SU-DHL-6 (cell line): ENCODE results near the gene ATP8A1.

ENCODE experiments used
- H2AFZ ChIP-seq: fragments of 200-600 bp; sonication (generic); 2 replicates; pipeline ENCODE4 v1.6.1; 2014; ENCODE audit warnings: low read depth, mild to moderate bottlenecking, moderate library complexity, mixed read lengths, antibody characterized with exemption, low read length; ENCODE audit not compliant: severe bottlenecking
- H3F3A ChIP-seq: fragments of 200-600 bp; shearing (Covaris generic); 2 replicates; pipeline ENCODE4 v1.6.0; 2016; ENCODE audit warnings: antibody characterized with exemption, mild to moderate bottlenecking; ENCODE audit not compliant: insufficient read depth
- H3K27ac ChIP-seq: fragments of 200-600 bp; sonication (generic); 2 replicates; pipeline ENCODE4 v1.5.1; 2016; ENCODE audit warnings: low read depth, mild to moderate bottlenecking, low read length, moderate library complexity, mixed read lengths
- H3K27me3 ChIP-seq: fragments of 200-600 bp; sonication (generic), shearing (Covaris generic); 2 replicates; pipeline ENCODE4 v1.6.0; 2014; ENCODE audit warnings: mild to moderate bottlenecking, low read length
- H3K36me3 ChIP-seq: fragments of 200-600 bp; sonication (generic); 2 replicates; pipeline ENCODE4 v1.6.1; 2014; ENCODE audit warnings: mild to moderate bottlenecking, low read length, mixed read lengths
- H3K4me2 ChIP-seq: fragments of 300-600, 200-600 bp; shearing (Covaris generic), sonication (generic); 2 replicates; pipeline ENCODE4 v1.6.0; 2014; ENCODE audit warnings: low read length, low read depth, mild to moderate bottlenecking; ENCODE audit not compliant: poor library complexity, severe bottlenecking
- H3K4me3 ChIP-seq: fragments of 200-600 bp; sonication (generic); 2 replicates; pipeline ENCODE4 v1.5.1; 2014; ENCODE audit warnings: antibody characterized with exemption, low read length, mild to moderate bottlenecking, mixed read lengths; ENCODE audit not compliant: insufficient read depth, poor library complexity, severe bottlenecking
- H3K79me2 ChIP-seq: fragments of 200-600 bp; sonication (generic); 2 replicates; pipeline ENCODE4 v1.6.1; 2014; ENCODE audit warnings: mild to moderate bottlenecking, low read length, moderate library complexity; ENCODE audit not compliant: insufficient read depth
- H3K9ac ChIP-seq: fragments of 200-600 bp; sonication (generic); 2 replicates; pipeline ENCODE4 v1.7.0; 2014; ENCODE audit warnings: mild to moderate bottlenecking, low read length
- H3K9me2 ChIP-seq: fragments of 200-600 bp; sonication (generic); replicated peaks from 2 replicates; pipeline ENCODE4 v1.6.1; 2014; ENCODE audit warnings: low read length; ENCODE audit not compliant: insufficient read depth
- H3K9me3 ChIP-seq: fragments of 200-600 bp; sonication (generic); 2 replicates; pipeline ENCODE4 v1.6.1; 2014; ENCODE audit warnings: low read length, mixed read lengths; ENCODE audit not compliant: insufficient read depth
- H4K20me1 ChIP-seq: fragments of 200-600 bp; sonication (generic); 2 replicates; pipeline ENCODE4 v1.6.1; 2014; ENCODE audit warnings: low read depth, mild to moderate bottlenecking, antibody characterized with exemption, low read length, moderate library complexity, mixed read lengths
- CTCF ChIP-seq: fragments of 200-600 bp; sonication (generic); IDR thresholded peaks from one replicate; pipeline ENCODE4 v1.5.1; 2017; ENCODE audit warnings: antibody characterized with exemption, mild to moderate bottlenecking, low read length, moderate library complexity; ENCODE audit not compliant: insufficient read depth, poor library complexity, severe bottlenecking
- EZH2phosphoT487 ChIP-seq: fragments of 200-600 bp; sonication (generic), shearing (Covaris generic); conservative IDR thresholded peaks from 2 replicates; pipeline ENCODE4 v1.6.1; 2018; ENCODE audit warnings: mild to moderate bottlenecking, antibody characterized with exemption, low read length, moderate library complexity, mixed read lengths

ATP8A1 gene

GRCh38 chr4:42586775-42587174, 70.1 kb downstream of the ATP8A1 start:
- no peaks in the 10 kb centered on the region for H3K27me3 ChIP-seq
- no peak overlapping the region for H3K4me3 ChIP-seq
- H4K20me1 ChIP-seq, result no peaks in the 10 kb centered on the region
- H3K27ac ChIP-seq, result no peak overlapping the region
- no peaks in the 10 kb centered on the region for H3F3A ChIP-seq
- H3K9me2 ChIP-seq, result no peaks in the 10 kb centered on the region
- no peak overlapping the region for H2AFZ ChIP-seq
- TF ChIP-seq EZH2phosphoT487, result no peak
- no peaks in the 10 kb centered on the region for H3K79me2 ChIP-seq
- H3K9ac ChIP-seq, result no peak overlapping the region
- no peak overlapping the region for H3K4me2 ChIP-seq
- no peaks in the 10 kb centered on the region for H3K9me3 ChIP-seq
- no peaks in the 10 kb centered on the region; the same call in 1 of the 2 replicates for H3K36me3 ChIP-seq

GRCh38 chr4:42579903-42580302, 77.0 kb downstream of the ATP8A1 start:
- Histone ChIP-seq H3K9me2 (no peaks in the 10 kb centered on the region), H3K27ac (no peak overlapping the region), H3K4me3 (no peak overlapping the region), H3K27me3 (no peaks in the 10 kb centered on the region), H3F3A (no peaks in the 10 kb centered on the region), H3K79me2 (no peaks in the 10 kb centered on the region), H2AFZ (no peak overlapping the region), H3K36me3 (peaks cover 3% of the 10 kb centered on the region; the same call in 1 of the 2 replicates), H3K9ac (no peak overlapping the region), H3K9me3 (no peaks in the 10 kb centered on the region), H4K20me1 (no peaks in the 10 kb centered on the region), H3K4me2 (no peak overlapping the region)
- TF ChIP-seq CTCF (no peak), EZH2phosphoT487 (no peak)

- TF ChIP-seq EZH2phosphoT487 (no peak), CTCF (no peak)
- H3K9me2 ChIP-seq, result no peaks in the 10 kb centered on the region
- H3K4me3 ChIP-seq, result no peak overlapping the region
- H3K4me2 ChIP-seq, result no peak overlapping the region
- peaks cover 3% of the 10 kb centered on the region; the same call in 1 of the 2 replicates for H3K36me3 ChIP-seq
- H3K27ac ChIP-seq, result no peak overlapping the region
- no peak overlapping the region for H2AFZ ChIP-seq
- no peaks in the 10 kb centered on the region for H4K20me1 ChIP-seq
- H3K9ac ChIP-seq, result no peak overlapping the region
- no peaks in the 10 kb centered on the region for H3K27me3 ChIP-seq
- no peaks in the 10 kb centered on the region for H3K79me2 ChIP-seq
- no peaks in the 10 kb centered on the region for H3F3A ChIP-seq
- H3K9me3 ChIP-seq, result no peaks in the 10 kb centered on the region
Measured at GRCh38 chr4:42578187-42578586, 78.7 kb downstream of the ATP8A1 start.

GRCh38 chr4:42574870-42575430, 82.0 kb downstream of the ATP8A1 start:
- Histone ChIP-seq H3K9me3 (no peaks in the 10 kb centered on the region), H3K4me3 (no peak overlapping the region), H4K20me1 (no peaks in the 10 kb centered on the region), H3F3A (no peaks in the 10 kb centered on the region), H3K9ac (no peak overlapping the region), H3K4me2 (no peak overlapping the region), H3K36me3 (peaks cover 3% of the 10 kb centered on the region; the same call in 1 of the 2 replicates), H3K9me2 (no peaks in the 10 kb centered on the region), H3K27me3 (no peaks in the 10 kb centered on the region), H3K79me2 (no peaks in the 10 kb centered on the region), H2AFZ (no peak overlapping the region), H3K27ac (no peak overlapping the region)
- TF ChIP-seq CTCF, result no peak
- TF ChIP-seq EZH2phosphoT487, result no peak
